SKM-1 (cell line): ENCODE data around the gene ATP6V0A4.

Source experiments
- DNase-seq: peaks from one replicate; lab custom pipeline; 2025; ENCODE audit not compliant: unreplicated experiment; lab: John Stamatoyannopoulos, UW

Gene ATP6V0A4

GRCh38 chr7:138663725-138664710 lies 134.0 kb downstream of the ATP6V0A4 start:
- no peak for DNase-seq

GRCh38 chr7:138662991-138663320 lies 135.0 kb downstream of the ATP6V0A4 start:
- no peak for DNase-seq

GRCh38 chr7:138662076-138662990 lies 135.7 kb downstream of the ATP6V0A4 start:
- no peak for DNase-seq

GRCh38 chr7:138661069-138661635 lies 136.8 kb downstream of the ATP6V0A4 start:
- no peak for DNase-seq

GRCh38 chr7:138658889-138659288 lies 139.1 kb downstream of the ATP6V0A4 start:
- no peak for DNase-seq

GRCh38 chr7:138657854-138658386 lies 140.1 kb downstream of the ATP6V0A4 start:
- DNase-seq: no peak

- DNase-seq: no peak
These were observed 141.0 kb downstream of the ATP6V0A4 start for GRCh38 chr7:138656952-138657351.
